Measurements from ENCODE around the gene ZFAND3.

ZFAND3 gene

GRCh38 chr6:37838219-37838921, 18.8 kb downstream of the ZFAND3 start:
- peaks cover 10% of the 10 kb centered on the region for H3K36me3 ChIP-seq (ENCODE audit: insufficient read depth, low read depth, low read length)
- H3K4me1 ChIP-seq (ENCODE audit: insufficient read depth, low read length), result no peaks in the 10 kb centered on the region
- no peak overlapping the region for H3K4me3 ChIP-seq (ENCODE audit: low read length)
- no peak overlapping the region for H3K27ac ChIP-seq (ENCODE audit: low read length)
- H3K9ac ChIP-seq (ENCODE audit: low read depth, low read length), result no peak overlapping the region
- no peaks in the 10 kb centered on the region for H3K27me3 ChIP-seq (ENCODE audit: insufficient read depth, low read length)
- H3K9me3 ChIP-seq (ENCODE audit: insufficient read depth, low read depth, low read length), result peaks cover 8% of the 10 kb centered on the region

GRCh38 chr6:37840143-37840939, 20.8 kb downstream of the ZFAND3 start:
- Histone ChIP-seq H3K36me3 (ENCODE audit: insufficient read depth, low read depth, low read length) (peaks cover 3% of the 10 kb centered on the region), H3K4me1 (ENCODE audit: insufficient read depth, low read length) (no peaks in the 10 kb centered on the region), H3K9me3 (ENCODE audit: insufficient read depth, low read depth, low read length) (no peaks in the 10 kb centered on the region), H3K27ac (ENCODE audit: low read length) (no peak overlapping the region), H3K9ac (ENCODE audit: low read depth, low read length) (no peak overlapping the region), H3K27me3 (ENCODE audit: insufficient read depth, low read length) (no peaks in the 10 kb centered on the region), H3K4me3 (ENCODE audit: low read length) (no peak overlapping the region)

- Histone ChIP-seq H3K36me3 (ENCODE audit: insufficient read depth, low read depth, low read length) (peaks cover 3% of the 10 kb centered on the region), H3K27me3 (ENCODE audit: insufficient read depth, low read length) (no peaks in the 10 kb centered on the region), H3K4me1 (ENCODE audit: insufficient read depth, low read length) (no peaks in the 10 kb centered on the region), H3K4me3 (ENCODE audit: low read length) (no peak overlapping the region), H3K27ac (ENCODE audit: low read length) (no peak overlapping the region), H3K9me3 (ENCODE audit: insufficient read depth, low read depth, low read length) (no peaks in the 10 kb centered on the region), H3K9ac (ENCODE audit: low read depth, low read length) (no peak overlapping the region)
Measured at GRCh38 chr6:37840940-37841300, 21.4 kb downstream of the ZFAND3 start.

GRCh38 chr6:37845026-37845911, 25.7 kb downstream of the ZFAND3 start:
- H3K27ac ChIP-seq (ENCODE audit: low read length), result no peak overlapping the region
- no peak overlapping the region for H3K4me3 ChIP-seq (ENCODE audit: low read length)
- H3K27me3 ChIP-seq (ENCODE audit: insufficient read depth, low read length), result no peaks in the 10 kb centered on the region
- no peaks in the 10 kb centered on the region for H3K4me1 ChIP-seq (ENCODE audit: insufficient read depth, low read length)
- H3K9me3 ChIP-seq (ENCODE audit: insufficient read depth, low read depth, low read length), result no peaks in the 10 kb centered on the region
- no peak overlapping the region for H3K9ac ChIP-seq (ENCODE audit: low read depth, low read length)
- H3K36me3 ChIP-seq (ENCODE audit: insufficient read depth, low read depth, low read length), result no peaks in the 10 kb centered on the region

- H3K27me3 ChIP-seq (ENCODE audit: insufficient read depth, low read length), result no peaks in the 10 kb centered on the region
- H3K4me1 ChIP-seq (ENCODE audit: insufficient read depth, low read length), result no peaks in the 10 kb centered on the region
- H3K4me3 ChIP-seq (ENCODE audit: low read length), result no peak overlapping the region
- H3K27ac ChIP-seq (ENCODE audit: low read length), result no peak overlapping the region
- no peak overlapping the region for H3K9ac ChIP-seq (ENCODE audit: low read depth, low read length)
- no peaks in the 10 kb centered on the region for H3K9me3 ChIP-seq (ENCODE audit: insufficient read depth, low read depth, low read length)
- no peaks in the 10 kb centered on the region for H3K36me3 ChIP-seq (ENCODE audit: insufficient read depth, low read depth, low read length)
Measured at GRCh38 chr6:37845930-37846329, 26.4 kb downstream of the ZFAND3 start.

- Histone ChIP-seq H3K9me3 (ENCODE audit: insufficient read depth, low read depth, low read length) (no peaks in the 10 kb centered on the region), H3K27me3 (ENCODE audit: insufficient read depth, low read length) (no peaks in the 10 kb centered on the region), H3K4me3 (ENCODE audit: low read length) (no peak overlapping the region), H3K36me3 (ENCODE audit: insufficient read depth, low read depth, low read length) (no peaks in the 10 kb centered on the region), H3K4me1 (ENCODE audit: insufficient read depth, low read length) (no peaks in the 10 kb centered on the region), H3K9ac (ENCODE audit: low read depth, low read length) (no peak overlapping the region), H3K27ac (ENCODE audit: low read length) (no peak overlapping the region)
Measured at GRCh38 chr6:37847704-37848103, 28.2 kb downstream of the ZFAND3 start.

- Histone ChIP-seq H3K27me3 (ENCODE audit: insufficient read depth, low read length) (no peaks in the 10 kb centered on the region), H3K4me1 (ENCODE audit: insufficient read depth, low read length) (no peaks in the 10 kb centered on the region), H3K4me3 (ENCODE audit: low read length) (no peak overlapping the region), H3K36me3 (ENCODE audit: insufficient read depth, low read depth, low read length) (no peaks in the 10 kb centered on the region), H3K27ac (ENCODE audit: low read length) (no peak overlapping the region), H3K9ac (ENCODE audit: low read depth, low read length) (no peak overlapping the region), H3K9me3 (ENCODE audit: insufficient read depth, low read depth, low read length) (no peaks in the 10 kb centered on the region)
Measured at GRCh38 chr6:37848371-37848770, 28.8 kb downstream of the ZFAND3 start.

- no peaks in the 10 kb centered on the region for H3K36me3 ChIP-seq (ENCODE audit: insufficient read depth, low read depth, low read length)
- no peaks in the 10 kb centered on the region for H3K4me1 ChIP-seq (ENCODE audit: insufficient read depth, low read length)
- H3K4me3 ChIP-seq (ENCODE audit: low read length), result no peak overlapping the region
- no peak overlapping the region for H3K27ac ChIP-seq (ENCODE audit: low read length)
- H3K9ac ChIP-seq (ENCODE audit: low read depth, low read length), result no peak overlapping the region
- H3K9me3 ChIP-seq (ENCODE audit: insufficient read depth, low read depth, low read length), result no peaks in the 10 kb centered on the region
- no peaks in the 10 kb centered on the region for H3K27me3 ChIP-seq (ENCODE audit: insufficient read depth, low read length)
Measured at GRCh38 chr6:37850260-37850659, 30.7 kb downstream of the ZFAND3 start.

GRCh38 chr6:37850728-37851285, 31.3 kb downstream of the ZFAND3 start:
- H3K27me3 ChIP-seq (ENCODE audit: insufficient read depth, low read length), result no peaks in the 10 kb centered on the region
- H3K4me1 ChIP-seq (ENCODE audit: insufficient read depth, low read length), result no peaks in the 10 kb centered on the region
- H3K9me3 ChIP-seq (ENCODE audit: insufficient read depth, low read depth, low read length), result no peaks in the 10 kb centered on the region
- no peak overlapping the region for H3K27ac ChIP-seq (ENCODE audit: low read length)
- no peaks in the 10 kb centered on the region for H3K36me3 ChIP-seq (ENCODE audit: insufficient read depth, low read depth, low read length)
- H3K4me3 ChIP-seq (ENCODE audit: low read length), result no peak overlapping the region
- H3K9ac ChIP-seq (ENCODE audit: low read depth, low read length), result no peak overlapping the region

- Histone ChIP-seq H3K4me1 (ENCODE audit: insufficient read depth, low read length) (no peaks in the 10 kb centered on the region), H3K27me3 (ENCODE audit: insufficient read depth, low read length) (no peaks in the 10 kb centered on the region), H3K9ac (ENCODE audit: low read depth, low read length) (no peak overlapping the region), H3K9me3 (ENCODE audit: insufficient read depth, low read depth, low read length) (no peaks in the 10 kb centered on the region), H3K36me3 (ENCODE audit: insufficient read depth, low read depth, low read length) (no peaks in the 10 kb centered on the region), H3K27ac (ENCODE audit: low read length) (no peak overlapping the region), H3K4me3 (ENCODE audit: low read length) (no peak overlapping the region)
Measured at GRCh38 chr6:37851997-37852524, 32.5 kb downstream of the ZFAND3 start.

- Histone ChIP-seq H3K27ac (ENCODE audit: low read length) (no peak overlapping the region), H3K27me3 (ENCODE audit: insufficient read depth, low read length) (no peaks in the 10 kb centered on the region), H3K36me3 (ENCODE audit: insufficient read depth, low read depth, low read length) (no peaks in the 10 kb centered on the region), H3K4me1 (ENCODE audit: insufficient read depth, low read length) (no peaks in the 10 kb centered on the region), H3K4me3 (ENCODE audit: low read length) (no peak overlapping the region), H3K9me3 (ENCODE audit: insufficient read depth, low read depth, low read length) (no peaks in the 10 kb centered on the region), H3K9ac (ENCODE audit: low read depth, low read length) (no peak overlapping the region)
Measured at GRCh38 chr6:37856285-37856684, 36.8 kb downstream of the ZFAND3 start.
